Measurements from ENCODE around the gene LSM10.

The LSM10 gene

GRCh38 chr1:36397378-36398230 is at the start of gene LSM10:
Gene LSM10 (minus strand): TSS chr1:36397908. CDS start chr1:36394129, 3,779 bp downstream.
- Histone ChIP-seq H3K4me3 (peak within 1 kb of the TSS; percentile 64 to 89 (median 71)), H3K27ac (peak within 1 kb of the TSS; percentile 39 to 99 (median 90))

- no peak overlapping the region for H3K4me3 ChIP-seq
- H3K27ac ChIP-seq: no peak overlapping the region
Observed at GRCh38 chr1:36447450-36447849, 49.7 kb upstream of the LSM10 start.

- Histone ChIP-seq H3K27ac (no peak overlapping the region), H3K4me3 (no peak overlapping the region)
Observed at GRCh38 chr1:36446746-36447145, 49.0 kb upstream of the LSM10 start.

- H3K4me3 ChIP-seq: no peak overlapping the region
- no peak overlapping the region for H3K27ac ChIP-seq
Observed at GRCh38 chr1:36446271-36446670, 48.6 kb upstream of the LSM10 start.

- Histone ChIP-seq H3K4me3 (no peak overlapping the region), H3K27ac (no peak overlapping the region)
Observed at GRCh38 chr1:36443297-36443696, 45.6 kb upstream of the LSM10 start.

- H3K4me3 ChIP-seq: no peak overlapping the region
- no peak overlapping the region for H3K27ac ChIP-seq
Observed at GRCh38 chr1:36442337-36442736, 44.6 kb upstream of the LSM10 start.

- H3K4me3 ChIP-seq: no peak overlapping the region
- H3K27ac ChIP-seq: no peak overlapping the region
Observed at GRCh38 chr1:36440646-36441045, 42.9 kb upstream of the LSM10 start.

- Histone ChIP-seq H3K4me3 (no peak overlapping the region), H3K27ac (no peak overlapping the region)
Observed at GRCh38 chr1:36440044-36440443, 42.3 kb upstream of the LSM10 start.

- H3K27ac ChIP-seq: no peak overlapping the region
- H3K4me3 ChIP-seq: no peak overlapping the region
Observed at GRCh38 chr1:36438715-36439114, 41.0 kb upstream of the LSM10 start.

GRCh38 chr1:36436821-36437220 is 39.1 kb upstream of the LSM10 start:
- Histone ChIP-seq H3K27ac (peak overlapping the region in 1 of 21 experiments; percentile 14), H3K4me3 (no peak overlapping the region)

- Histone ChIP-seq H3K4me3 (no peak overlapping the region), H3K27ac (no peak overlapping the region)
Observed at GRCh38 chr1:36433102-36433501, 35.4 kb upstream of the LSM10 start.

GRCh38 chr1:36432616-36433015 is 34.9 kb upstream of the LSM10 start:
- H3K27ac ChIP-seq: no peak overlapping the region
- no peak overlapping the region for H3K4me3 ChIP-seq

GRCh38 chr1:36425791-36426190 is 28.1 kb upstream of the LSM10 start:
- no peak overlapping the region for H3K4me3 ChIP-seq
- H3K27ac ChIP-seq: peak overlapping the region in 2 of 21 experiments; percentile 9 to 47

- peak overlapping the region in 2 of 21 experiments; percentile 43 to 66 for H3K27ac ChIP-seq
Observed at GRCh38 chr1:36421649-36422048, 23.9 kb upstream of the LSM10 start.

GRCh38 chr1:36420836-36421317 is 23.2 kb upstream of the LSM10 start:
- peak overlapping the region in 11 of 21 experiments; percentile 7 to 71 (median 51) for H3K27ac ChIP-seq
- no peak overlapping the region for H3K4me3 ChIP-seq

More at GRCh38 chr1:36421649-36422048, 23.9 kb upstream of the LSM10 start:
- H3K4me3 ChIP-seq: no peak overlapping the region

- peak overlapping the region in 9 of 21 experiments; percentile 18 to 64 (median 40) for H3K27ac ChIP-seq
- H3K4me3 ChIP-seq: no peak overlapping the region
Observed at GRCh38 chr1:36420409-36420808, 22.7 kb upstream of the LSM10 start.

GRCh38 chr1:36419569-36419968 is 21.9 kb upstream of the LSM10 start:
- H3K27ac ChIP-seq: no peak overlapping the region
- H3K4me3 ChIP-seq: no peak overlapping the region

- no peak overlapping the region for H3K27ac ChIP-seq
- no peak overlapping the region for H3K4me3 ChIP-seq
Observed at GRCh38 chr1:36419140-36419539, 21.4 kb upstream of the LSM10 start.

- Histone ChIP-seq H3K27ac (no peak overlapping the region), H3K4me3 (no peak overlapping the region)
Observed at GRCh38 chr1:36417931-36418330, 20.2 kb upstream of the LSM10 start.

- no peak overlapping the region for H3K4me3 ChIP-seq
- no peak overlapping the region for H3K27ac ChIP-seq
Observed at GRCh38 chr1:36415661-36416326, 18.1 kb upstream of the LSM10 start.

GRCh38 chr1:36414384-36414783 is 16.7 kb upstream of the LSM10 start:
- no peak overlapping the region for H3K4me3 ChIP-seq
- H3K27ac ChIP-seq: no peak overlapping the region
